ENCODE measurements around the gene PTMA. TPM values are rescaled to one million over a fixed set of nuclear protein-coding genes. Genes with fewer than 3 reads are reported as not detected.
A peak's percentile ranks its signal among the peaks of the same experiment; 100 is the strongest.

PTMA gene
- total RNA-seq, 2 experiments from 2014 or later, result 1,300 to 1,326 TPM

DNA sequence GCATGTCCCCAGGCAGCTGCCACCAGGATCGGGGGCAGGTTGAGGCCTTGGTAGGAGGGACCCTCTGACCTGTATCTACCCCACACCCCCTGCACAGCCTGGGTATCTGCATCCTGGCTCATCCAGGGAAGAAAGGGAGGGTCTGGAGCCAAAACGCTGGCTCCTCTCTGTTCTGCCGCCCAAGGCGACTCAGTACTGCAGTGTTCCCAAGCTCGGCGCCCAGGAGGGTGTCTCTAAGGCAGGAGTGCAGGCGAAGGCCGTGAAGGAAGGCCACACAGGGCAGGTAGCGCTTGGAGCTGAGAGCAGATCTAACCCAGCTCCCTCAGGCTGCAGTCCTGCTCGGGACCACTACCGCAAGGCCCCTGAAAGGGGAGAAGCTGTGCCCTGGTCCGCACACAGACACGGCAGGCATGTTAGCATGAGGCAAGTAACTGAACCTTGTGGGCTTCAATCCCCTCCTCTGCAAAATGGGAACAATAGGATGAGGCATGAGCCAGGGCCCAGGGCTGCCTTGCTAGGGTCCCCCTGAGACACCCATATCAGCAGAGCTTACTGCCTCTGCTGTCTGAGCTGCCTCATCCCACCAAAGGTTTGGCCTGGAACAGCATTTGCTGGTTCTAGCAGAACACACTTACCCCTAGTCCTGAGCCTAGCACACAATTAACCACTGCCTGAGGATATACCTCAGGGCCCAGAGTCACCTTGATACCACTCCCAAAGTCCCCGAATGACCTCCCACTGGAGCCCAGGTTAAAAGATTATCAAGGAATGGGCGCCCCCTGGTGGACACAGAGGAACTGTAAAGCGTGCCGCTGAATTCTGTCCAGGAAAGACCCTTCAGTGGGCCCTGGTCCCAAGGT, 6.5 kb downstream of the PTMA start:
- DNase-seq, result peak; percentile 80
- Mint-ChIP-seq H3K27ac (peak overlapping the region; percentile 11), H3K4me3 (no peak overlapping the region), H3K27me3 (no peaks in the 10 kb centered on the region), H3K4me1 (peaks cover 28% of the 10 kb centered on the region), H3K36me3 (ENCODE audit: low read depth) (peaks cover 34% of the 10 kb centered on the region), H3K9me3 (no peaks in the 10 kb centered on the region)
- POLR2A ChIA-PET, result interaction anchor here (0.6 to 5.3 kb wide), 19 partner anchors 9 to 254 kb away, joined by 3 to 83 read pairs (median 4); partner anchors contain the start of genes NCL and PDE6D
- CTCF ChIA-PET, result interaction anchor here (0.6 to 8.0 kb wide), 41 partner anchors 10 to 1998 kb away, joined by 3 to 244 read pairs (median 4); partner anchors contain the start of gene NCL

DNA sequence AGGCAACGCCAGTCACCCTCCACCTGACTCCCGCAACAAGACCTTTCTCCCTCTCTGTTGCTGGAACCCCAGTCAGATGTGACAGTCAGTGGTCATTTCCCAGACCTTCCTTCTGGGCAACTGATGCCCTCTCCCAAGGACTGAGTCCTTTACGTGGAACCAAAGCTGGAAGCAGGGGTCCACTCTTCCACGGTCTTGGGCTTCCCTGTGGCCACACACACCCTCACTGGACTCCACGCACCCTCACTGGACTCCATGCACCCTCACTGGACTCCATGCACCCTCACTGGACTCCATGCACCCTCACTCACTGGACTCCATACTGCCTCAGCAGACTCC, 7.1 kb downstream of the PTMA start:
- H3K4me3 Mint-ChIP-seq, result no peak overlapping the region
- ChIA-PET POLR2A (interaction anchor here (1.1 to 5.3 kb wide), 7 partner anchors 9 to 103 kb away, joined by 3 to 83 read pairs (median 8); no protein-coding TSS in a partner anchor), CTCF (interaction anchor here (0.6 to 8.0 kb wide), 15 partner anchors 9 to 198 kb away, joined by 3 to 244 read pairs (median 15); no protein-coding TSS in a partner anchor)
- peak overlapping the region; percentile 11 for H3K27ac Mint-ChIP-seq
- H3K9me3 Mint-ChIP-seq, result no peaks in the 10 kb centered on the region
- H3K4me1 Mint-ChIP-seq, result peaks cover 28% of the 10 kb centered on the region
- no peak for DNase-seq
- no peaks in the 10 kb centered on the region for H3K27me3 Mint-ChIP-seq
- peaks cover 32% of the 10 kb centered on the region for H3K36me3 Mint-ChIP-seq (ENCODE audit: low read depth)

DNA sequence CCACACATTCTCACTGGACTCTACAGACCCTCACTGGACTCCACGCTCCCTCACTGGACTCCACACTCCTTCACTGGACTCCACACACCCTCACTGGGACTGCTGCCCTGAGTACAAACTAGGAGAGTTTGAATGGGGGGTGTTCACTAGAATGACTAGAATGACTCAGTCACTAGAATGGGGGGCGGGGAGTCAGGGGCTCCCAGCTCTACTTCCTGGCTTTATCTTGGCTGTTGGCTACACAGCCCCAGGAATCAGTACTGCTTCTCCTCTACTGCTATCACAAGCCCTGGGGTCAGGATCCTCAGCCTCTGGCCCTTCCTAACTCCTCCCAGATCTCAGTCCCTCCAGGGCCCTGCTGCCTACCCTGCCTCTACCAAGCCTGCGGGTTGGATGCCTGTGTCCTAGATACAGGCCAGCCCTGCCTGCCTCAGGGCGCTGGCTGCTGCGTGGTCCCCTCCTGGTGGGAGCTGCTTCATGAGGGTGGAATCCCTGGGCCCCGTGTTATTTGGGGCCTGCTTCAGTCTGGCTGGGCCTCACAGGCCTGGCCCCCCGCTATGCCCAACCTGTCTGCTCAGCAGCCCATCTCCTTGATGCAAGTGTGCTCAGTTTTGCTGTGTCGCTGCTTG, 7.8 kb downstream of the PTMA start:
- CTCF ChIA-PET, result interaction anchor here (1.2 to 8.0 kb wide), 8 partner anchors 8 to 199 kb away, joined by 3 to 244 read pairs (median 47); partner anchors contain the start of gene PTMA
- POLR2A ChIA-PET, result interaction anchor here (1.0 to 5.3 kb wide), 6 partner anchors 8 to 104 kb away, joined by 3 to 83 read pairs (median 8); partner anchors contain the start of gene PTMA
- peaks cover 28% of the 10 kb centered on the region for H3K4me1 Mint-ChIP-seq
- no peak overlapping the region for H3K4me3 Mint-ChIP-seq
- H3K27me3 Mint-ChIP-seq, result no peaks in the 10 kb centered on the region
- DNase-seq, result no peak
- no peak overlapping the region for H3K27ac Mint-ChIP-seq
- H3K36me3 Mint-ChIP-seq (ENCODE audit: low read depth), result peaks cover 28% of the 10 kb centered on the region
- no peaks in the 10 kb centered on the region for H3K9me3 Mint-ChIP-seq

DNA sequence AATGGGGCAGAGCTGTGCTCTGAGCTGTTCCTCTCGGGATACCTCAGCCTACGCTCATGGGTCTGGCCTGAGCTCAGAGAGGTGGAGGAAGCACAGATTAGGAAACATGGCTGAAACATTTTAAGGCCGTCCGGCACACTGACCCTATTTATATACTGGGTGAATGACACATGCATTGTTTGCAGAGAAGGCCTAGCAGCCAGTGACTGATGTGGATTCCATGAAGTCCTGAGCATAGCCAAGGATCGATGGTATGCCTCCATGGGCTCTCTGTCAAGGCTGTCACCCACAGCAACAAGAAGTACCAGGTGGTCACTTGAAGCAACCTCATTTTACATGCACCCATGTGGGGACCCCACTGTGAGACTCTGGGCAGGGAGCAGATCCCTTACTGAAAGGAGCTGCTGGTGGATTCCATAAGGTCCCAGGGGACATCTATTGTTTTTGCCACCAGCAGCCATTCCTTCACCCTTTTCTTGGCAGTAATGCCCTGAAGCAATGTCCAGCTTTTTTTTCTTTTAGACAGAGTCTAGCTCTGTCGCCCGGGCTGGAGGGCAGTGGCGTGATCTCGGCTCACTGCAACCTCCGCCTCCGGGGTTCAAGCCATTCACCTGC, 8.4 kb downstream of the PTMA start:
- no peak overlapping the region for H3K27ac Mint-ChIP-seq
- peaks cover 23% of the 10 kb centered on the region for H3K4me1 Mint-ChIP-seq
- no peak for DNase-seq
- no peaks in the 10 kb centered on the region for H3K9me3 Mint-ChIP-seq
- POLR2A ChIA-PET, result interaction anchor here (0.8 to 1.8 kb wide), 6 partner anchors 8 to 202 kb away, joined by 3 to 9 read pairs (median 3); partner anchors contain the start of gene PTMA
- CTCF ChIA-PET, result interaction anchor here (0.6 to 8.0 kb wide), 11 partner anchors 8 to 269 kb away, joined by 3 to 244 read pairs (median 5); partner anchors contain the start of gene PTMA
- peaks cover 21% of the 10 kb centered on the region for H3K36me3 Mint-ChIP-seq (ENCODE audit: low read depth)
- no peak overlapping the region for H3K4me3 Mint-ChIP-seq
- H3K27me3 Mint-ChIP-seq, result no peaks in the 10 kb centered on the region

DNA sequence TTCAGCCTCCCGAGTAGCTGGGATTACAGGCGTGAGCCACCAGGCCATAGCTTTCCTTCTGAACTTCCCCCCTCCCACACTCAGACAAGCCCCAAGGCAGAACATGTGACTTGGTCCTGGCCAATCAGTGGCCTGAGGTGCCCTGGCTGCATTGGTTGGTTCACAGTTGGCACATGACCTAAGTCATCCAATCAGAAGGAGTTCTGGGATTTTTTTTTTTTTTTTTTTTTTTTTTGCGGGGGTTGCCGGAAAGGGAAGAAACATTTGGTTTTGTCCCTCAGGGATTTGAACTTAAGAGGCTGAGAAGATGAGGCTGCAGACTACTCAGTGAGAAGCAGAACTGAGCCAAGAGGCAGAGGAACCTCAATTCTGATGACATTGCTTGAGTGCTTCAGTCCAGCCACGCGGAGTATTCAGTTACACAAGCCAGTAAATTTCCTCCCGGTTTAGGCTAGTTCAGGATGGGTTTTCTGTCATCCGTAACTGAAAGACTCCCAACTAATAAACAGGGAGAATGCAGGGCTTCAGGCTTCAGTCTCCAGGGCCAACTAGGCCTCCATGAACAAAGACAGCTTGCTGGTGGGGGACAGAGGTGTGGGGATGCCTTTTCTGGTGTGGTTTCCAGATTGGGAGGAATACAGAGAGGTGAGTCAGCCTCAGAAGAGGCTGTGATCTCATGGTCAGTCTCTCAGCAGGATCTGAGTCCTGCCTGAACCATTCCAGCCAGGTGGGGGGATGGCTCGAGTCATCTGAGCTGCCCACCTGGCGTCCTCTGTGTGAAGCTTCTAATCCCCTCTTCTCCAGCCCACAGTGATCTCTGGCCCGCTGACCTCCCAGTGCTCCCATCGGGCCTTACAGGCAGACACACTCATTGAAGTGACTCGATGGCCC, 9.2 kb downstream of the PTMA start:
- Mint-ChIP-seq H3K27ac (no peak overlapping the region), H3K36me3 (ENCODE audit: low read depth) (peaks cover 13% of the 10 kb centered on the region), H3K4me3 (no peak overlapping the region), H3K9me3 (no peaks in the 10 kb centered on the region), H3K4me1 (peaks cover 16% of the 10 kb centered on the region), H3K27me3 (no peaks in the 10 kb centered on the region)
- peak; percentile 25 for DNase-seq
- ChIA-PET POLR2A (interaction anchor here (0.8 to 1.8 kb wide), 6 partner anchors 8 to 202 kb away, joined by 3 to 9 read pairs (median 3); partner anchors contain the start of gene PTMA), CTCF (interaction anchor here (0.6 to 8.0 kb wide), 10 partner anchors 8 to 269 kb away, joined by 3 to 244 read pairs (median 4); partner anchors contain the start of gene PTMA)

GRCh38 chr2:231718799-231719198, 10.5 kb downstream of the PTMA start:
- CTCF ChIA-PET, result interaction anchor here (8.0 kb wide), 1 partner anchor 44 kb away, joined by 244 read pairs; no protein-coding TSS in a partner anchor
- Mint-ChIP-seq H3K36me3 (ENCODE audit: low read depth) (peaks cover 5% of the 10 kb centered on the region), H3K27me3 (no peaks in the 10 kb centered on the region), H3K27ac (no peak overlapping the region), H3K4me1 (peaks cover 6% of the 10 kb centered on the region), H3K9me3 (no peaks in the 10 kb centered on the region), H3K4me3 (no peak overlapping the region)
- POLR2A ChIA-PET, result no interaction called here
- DNase-seq, result no peak

- DNase-seq, result no peak
- CTCF ChIA-PET, result no interaction called here
- H3K36me3 Mint-ChIP-seq (ENCODE audit: low read depth), result no peaks in the 10 kb centered on the region
- POLR2A ChIA-PET, result interaction anchor here (0.5 to 1.9 kb wide), 3 partner anchors 10 to 36 kb away, joined by 3 to 5 read pairs (median 3); no protein-coding TSS in a partner anchor
- H3K27me3 Mint-ChIP-seq, result no peaks in the 10 kb centered on the region
- no peaks in the 10 kb centered on the region for H3K4me1 Mint-ChIP-seq
- H3K4me3 Mint-ChIP-seq, result no peak overlapping the region
- no peak overlapping the region for H3K27ac Mint-ChIP-seq
- no peaks in the 10 kb centered on the region for H3K9me3 Mint-ChIP-seq
Measured at GRCh38 chr2:231720292-231720986, 12.1 kb downstream of the PTMA start.

- no peaks in the 10 kb centered on the region for H3K27me3 Mint-ChIP-seq
- H3K4me1 Mint-ChIP-seq, result no peaks in the 10 kb centered on the region
- H3K4me3 Mint-ChIP-seq, result no peak overlapping the region
- no peaks in the 10 kb centered on the region for H3K36me3 Mint-ChIP-seq (ENCODE audit: low read depth)
- H3K27ac Mint-ChIP-seq, result no peak overlapping the region
- CTCF ChIA-PET, result interaction anchor here (0.7 to 0.8 kb wide), 2 partner anchors 46 to 108 kb away, joined by 3 to 4 read pairs; no protein-coding TSS in a partner anchor
- DNase-seq, result no peak
- no peaks in the 10 kb centered on the region for H3K9me3 Mint-ChIP-seq
- POLR2A ChIA-PET, result interaction anchor here (0.5 to 1.9 kb wide), 2 partner anchors 11 to 35 kb away, joined by 3 to 5 read pairs; no protein-coding TSS in a partner anchor
Measured at GRCh38 chr2:231720987-231721966, 13.0 kb downstream of the PTMA start.

DNA sequence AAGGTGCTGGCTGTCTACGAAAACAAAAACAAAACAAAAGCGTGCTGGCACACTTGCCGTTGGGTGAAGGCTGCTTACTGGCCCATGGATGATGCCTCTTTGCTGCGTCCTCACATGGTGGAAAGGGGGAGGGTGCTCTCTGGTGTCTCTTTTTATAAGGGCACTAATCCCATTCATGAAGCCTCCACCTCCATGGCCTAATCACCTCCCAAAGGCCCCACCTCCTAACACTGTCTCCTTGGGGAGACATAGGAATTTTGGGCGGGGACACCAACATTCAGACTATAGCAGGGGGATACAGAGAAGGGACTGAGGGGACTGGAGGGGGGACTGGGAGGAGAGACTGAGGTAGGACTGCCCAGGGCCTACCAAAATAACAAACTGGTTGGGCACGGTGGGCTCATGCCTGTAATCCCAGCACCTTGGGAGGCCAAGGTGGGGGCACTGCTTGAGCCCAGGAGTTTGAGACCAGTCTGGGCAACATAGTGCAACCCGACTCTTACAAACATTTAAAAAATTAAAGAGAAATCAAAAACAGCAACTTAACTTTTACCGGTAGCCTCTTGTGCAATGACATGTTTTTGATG, 14.5 kb downstream of the PTMA start:
- no peak for DNase-seq
- Mint-ChIP-seq H3K4me3 (no peak overlapping the region), H3K9me3 (no peaks in the 10 kb centered on the region), H3K27ac (no peak overlapping the region), H3K27me3 (no peaks in the 10 kb centered on the region), H3K4me1 (no peaks in the 10 kb centered on the region), H3K36me3 (ENCODE audit: low read depth) (no peaks in the 10 kb centered on the region)
- ChIA-PET CTCF (no interaction called here), POLR2A (no interaction called here)

DNA sequence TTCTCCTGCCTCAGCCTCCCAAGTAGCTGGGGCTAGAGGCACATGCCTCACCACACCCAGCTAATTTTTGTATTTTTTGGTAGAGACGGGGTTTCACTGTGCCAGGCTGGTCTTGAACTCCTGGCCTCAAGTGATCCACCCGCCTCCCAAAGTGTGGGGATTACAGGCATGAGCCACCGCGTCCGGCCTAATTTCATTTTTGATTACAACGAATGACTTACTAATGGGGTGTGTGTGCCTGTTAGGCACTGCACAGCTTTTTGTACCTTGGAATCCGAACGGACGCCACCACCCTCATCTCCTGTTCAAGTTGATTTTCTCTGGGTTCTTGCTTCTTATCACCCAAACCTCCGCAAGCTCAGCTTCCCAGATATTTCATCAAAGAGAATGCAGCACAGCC, 17.2 kb downstream of the PTMA start:
- Mint-ChIP-seq H3K27me3 (no peaks in the 10 kb centered on the region), H3K27ac (no peak overlapping the region), H3K4me1 (no peaks in the 10 kb centered on the region), H3K9me3 (no peaks in the 10 kb centered on the region), H3K4me3 (no peak overlapping the region), H3K36me3 (ENCODE audit: low read depth) (no peaks in the 10 kb centered on the region)
- no peak for DNase-seq
- POLR2A ChIA-PET, result interaction anchor here (1.1 to 1.4 kb wide), 3 partner anchors 9 to 17 kb away, joined by 3 to 6 read pairs (median 4); partner anchors contain the start of gene PTMA
- CTCF ChIA-PET, result interaction anchor here (0.7 to 3.2 kb wide), 7 partner anchors 8 to 271 kb away, joined by 3 to 39 read pairs (median 3); no protein-coding TSS in a partner anchor

Measured in activated CD4-positive, alpha-beta memory T cell treated with anti-CD3 and anti-CD28 coated beads, Interleukin-2, amount 10 ng/mL, durations not matched to agents 7 days and 5 days (primary cell).